ENCODE results near the gene NDE1. TPM values are rescaled to one million over a fixed set of nuclear protein-coding genes. Genes with fewer than 3 reads are reported as not detected.

Gene NDE1
- total RNA-seq, 2 donors from 2014 or later, result 26.5 to 37.0 TPM

DNA sequence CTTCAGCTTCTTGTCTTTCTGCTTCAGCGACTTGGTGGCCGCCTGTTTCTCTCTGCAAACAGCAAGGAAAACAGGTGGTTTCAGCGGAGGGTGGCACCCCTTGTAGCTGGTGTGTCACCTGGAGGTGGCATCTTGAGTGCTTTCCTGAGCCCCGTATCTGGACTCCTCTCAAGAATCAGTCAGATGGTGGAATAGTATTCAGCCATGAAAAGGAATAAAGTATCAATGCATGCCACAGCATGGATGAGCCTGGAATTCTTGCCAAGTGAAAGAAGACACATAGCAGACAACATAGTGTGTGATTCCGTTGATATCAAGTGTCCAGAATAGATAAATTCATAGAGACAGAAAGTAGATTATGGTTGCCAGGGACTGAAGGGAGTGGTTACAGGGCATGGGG, 65.2 kb downstream of the NDE1 start:
- Histone ChIP-seq H3K4me1 (ENCODE audit: control insufficient read depth in 1 of 2, low read depth in 2 of 2) (no peaks in the 10 kb centered on the region), H3K27me3 (replicated peaks; ENCODE audit: insufficient read depth) (no peaks in the 10 kb centered on the region), H3K36me3 (peaks cover 99% of the 10 kb centered on the region), H3K27ac (no peak overlapping the region), H3K9me3 (no peaks in the 10 kb centered on the region), H3K4me3 (no peak overlapping the region)
- DNase-seq (ENCODE audit: low spot score) (no peak), ATAC-seq (ENCODE audit: insufficient number of reproducible peaks, low FRiP score, low read depth) (no peak)
- no peak for TF ChIP-seq CTCF (IDR thresholded peaks at IDR 0.05)

DNA sequence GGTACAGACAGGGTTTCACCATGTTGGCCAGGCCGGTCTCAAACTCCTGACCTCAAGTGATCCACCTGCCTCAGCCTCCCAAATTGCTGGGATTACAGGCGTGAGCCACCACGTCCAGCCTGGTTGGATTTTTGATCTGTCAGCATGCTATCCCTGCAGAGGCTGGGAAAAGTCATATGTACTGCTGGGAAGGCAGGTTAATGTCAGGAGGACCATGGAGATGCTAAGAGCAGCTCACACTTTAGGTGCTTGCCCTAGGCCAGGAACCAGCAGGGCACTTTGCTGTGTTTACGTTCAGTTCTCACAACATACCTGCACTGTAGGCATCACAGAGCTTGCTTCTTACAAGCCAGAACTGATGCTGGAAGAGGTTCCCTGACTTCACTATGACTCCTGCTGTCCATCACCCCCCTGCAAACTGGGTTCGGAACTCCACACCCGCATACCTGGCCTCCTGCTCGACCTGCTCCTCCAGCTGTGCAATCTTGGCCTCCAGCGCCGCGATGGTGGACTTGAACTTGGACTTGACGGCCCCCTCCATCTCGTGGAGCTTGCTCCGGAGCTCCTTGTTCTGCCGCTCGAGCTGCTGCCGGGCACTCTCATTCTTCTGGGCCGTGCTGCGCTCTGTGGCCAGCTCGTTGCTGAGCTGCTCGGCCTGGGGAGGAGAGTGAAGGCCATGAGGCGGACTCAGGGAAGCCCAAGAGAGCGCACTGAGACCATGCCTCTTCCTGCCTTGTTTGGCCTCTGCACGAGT, 66.8 kb downstream of the NDE1 start:
- no peak for TF ChIP-seq CTCF (IDR thresholded peaks at IDR 0.05)
- H3K27me3 ChIP-seq (replicated peaks; ENCODE audit: insufficient read depth), result no peaks in the 10 kb centered on the region
- no peak for ATAC-seq (ENCODE audit: insufficient number of reproducible peaks, low FRiP score, low read depth)
- H3K4me1 ChIP-seq (ENCODE audit: control insufficient read depth in 1 of 2, low read depth in 2 of 2), result no peaks in the 10 kb centered on the region
- no peak overlapping the region for H3K4me3 ChIP-seq
- no peak for DNase-seq (ENCODE audit: low spot score)
- H3K9me3 ChIP-seq, result no peaks in the 10 kb centered on the region
- H3K27ac ChIP-seq, result no peak overlapping the region
- peaks cover 99% of the 10 kb centered on the region for H3K36me3 ChIP-seq

DNA sequence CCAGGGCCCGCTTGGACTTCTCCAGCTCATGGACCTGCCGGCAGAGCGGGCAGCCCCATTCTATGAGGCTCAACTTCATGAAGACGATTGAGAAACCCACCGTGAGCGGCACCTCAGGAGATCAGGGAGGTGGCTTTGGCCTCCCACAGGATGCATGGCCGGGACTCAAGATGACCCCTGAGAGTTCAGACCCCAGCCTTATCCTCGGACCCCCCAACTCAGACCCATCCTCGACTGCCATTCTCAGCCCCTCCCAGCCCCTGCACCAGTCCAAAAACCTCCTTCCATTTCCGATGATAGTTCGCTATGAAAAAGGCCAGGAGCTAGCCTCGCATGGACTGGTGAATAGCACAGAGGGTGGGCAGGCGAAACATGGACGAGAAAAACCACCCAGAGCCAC, 71.0 kb downstream of the NDE1 start:
- ATAC-seq (ENCODE audit: insufficient number of reproducible peaks, low FRiP score, low read depth) (no peak), DNase-seq (ENCODE audit: low spot score) (no peak)
- no peak for TF ChIP-seq CTCF (IDR thresholded peaks at IDR 0.05)
- Histone ChIP-seq H3K36me3 (peaks cover 99% of the 10 kb centered on the region), H3K27me3 (replicated peaks; ENCODE audit: insufficient read depth) (no peaks in the 10 kb centered on the region), H3K4me1 (ENCODE audit: control insufficient read depth in 1 of 2, low read depth in 2 of 2) (no peaks in the 10 kb centered on the region), H3K9me3 (no peaks in the 10 kb centered on the region), H3K4me3 (no peak overlapping the region), H3K27ac (no peak overlapping the region)

GRCh38 chr16:15723808-15724207, 73.8 kb downstream of the NDE1 start:
- no peak for TF ChIP-seq CTCF (IDR thresholded peaks at IDR 0.05)
- Histone ChIP-seq H3K9me3 (no peaks in the 10 kb centered on the region), H3K27me3 (replicated peaks; ENCODE audit: insufficient read depth) (no peaks in the 10 kb centered on the region), H3K4me3 (no peak overlapping the region), H3K27ac (no peak overlapping the region), H3K4me1 (ENCODE audit: control insufficient read depth in 1 of 2, low read depth in 2 of 2) (no peaks in the 10 kb centered on the region), H3K36me3 (peaks cover 98% of the 10 kb centered on the region)
- no peak for DNase-seq (ENCODE audit: low spot score)
- no peak for ATAC-seq (ENCODE audit: insufficient number of reproducible peaks, low FRiP score, low read depth)

- no peak for ATAC-seq (ENCODE audit: insufficient number of reproducible peaks, low FRiP score, low read depth)
- H3K27ac ChIP-seq, result no peak overlapping the region
These were observed 75.7 kb downstream of the NDE1 start for GRCh38 chr16:15725641-15726240.

More at GRCh38 chr16:15725641-15726240, 75.7 kb downstream of the NDE1 start:
- TF ChIP-seq CTCF (IDR thresholded peaks at IDR 0.05), result no peak
- H3K9me3 ChIP-seq, result no peaks in the 10 kb centered on the region
- H3K4me3 ChIP-seq, result no peak overlapping the region
- DNase-seq (ENCODE audit: low spot score), result no peak
- no peaks in the 10 kb centered on the region for H3K27me3 ChIP-seq (replicated peaks; ENCODE audit: insufficient read depth)
- peaks cover 98% of the 10 kb centered on the region for H3K36me3 ChIP-seq
- no peaks in the 10 kb centered on the region for H3K4me1 ChIP-seq (ENCODE audit: control insufficient read depth in 1 of 2, low read depth in 2 of 2)
